D721Med (cell line): ENCODE results near the gene SLF1.

Source experiments
- DNase-seq: peaks from one replicate; pipeline ENCODE4 v3.0.0; 2011; ENCODE audit warnings: low spot score; ENCODE audit not compliant: insufficient read length
- FAIRE-seq: peaks from 2 replicates; lab custom pipeline; 2011; peaks lifted over from hg19 to GRCh38; lab: Jason Lieb, UNC
- CTCF ChIP-seq: IDR thresholded peaks from 2 replicates; pipeline ENCODE4 v1.5.1; 2012; ENCODE audit warnings: mild to moderate bottlenecking, control low read depth; ENCODE audit not compliant: insufficient read depth; ENCODE audit errors: missing control alignments

Gene SLF1

GRCh38 chr5:94705427-94705826, 87.0 kb downstream of the SLF1 start:
- peak; percentile 21 for FAIRE-seq
- no peak for TF ChIP-seq CTCF

GRCh38 chr5:94707359-94707758, 88.9 kb downstream of the SLF1 start:
- no peak for TF ChIP-seq CTCF
- no peak for FAIRE-seq
- no peak for DNase-seq

More at GRCh38 chr5:94705427-94705826, 87.0 kb downstream of the SLF1 start:
- no peak for DNase-seq

GRCh38 chr5:94709277-94709676, 90.8 kb downstream of the SLF1 start:
- TF ChIP-seq CTCF: no peak
- DNase-seq: no peak
- no peak for FAIRE-seq

- DNase-seq (no peak), FAIRE-seq (no peak)
- no peak for TF ChIP-seq CTCF
Observed at GRCh38 chr5:94711785-94712184, 93.3 kb downstream of the SLF1 start.

GRCh38 chr5:94715768-94716167, 97.3 kb downstream of the SLF1 start:
- TF ChIP-seq CTCF: no peak
- DNase-seq: no peak
- no peak for FAIRE-seq

GRCh38 chr5:94725142-94725541, 106.7 kb downstream of the SLF1 start:
- DNase-seq (no peak), FAIRE-seq (no peak)
- TF ChIP-seq CTCF: no peak

GRCh38 chr5:94731471-94731870, 113.0 kb downstream of the SLF1 start:
- TF ChIP-seq CTCF: no peak
- FAIRE-seq (no peak), DNase-seq (no peak)
